Activated CD8-positive, alpha-beta memory T cell treated with anti-CD3 and anti-CD28 coated beads, Interleukin-2, amount 50 U/mL, for 1 hour (primary cell): ENCODE results near the gene THAP4.

Experiments
- DNase-seq: peaks from one replicate; pipeline ENCODE4 v3.0.0-alpha.2; 2020; ENCODE audit errors: extremely low read depth

Gene THAP4

GRCh38 chr2:241640165-241640795 lies 3.3 kb upstream of the THAP4 start:
- no peak for DNase-seq

DNA sequence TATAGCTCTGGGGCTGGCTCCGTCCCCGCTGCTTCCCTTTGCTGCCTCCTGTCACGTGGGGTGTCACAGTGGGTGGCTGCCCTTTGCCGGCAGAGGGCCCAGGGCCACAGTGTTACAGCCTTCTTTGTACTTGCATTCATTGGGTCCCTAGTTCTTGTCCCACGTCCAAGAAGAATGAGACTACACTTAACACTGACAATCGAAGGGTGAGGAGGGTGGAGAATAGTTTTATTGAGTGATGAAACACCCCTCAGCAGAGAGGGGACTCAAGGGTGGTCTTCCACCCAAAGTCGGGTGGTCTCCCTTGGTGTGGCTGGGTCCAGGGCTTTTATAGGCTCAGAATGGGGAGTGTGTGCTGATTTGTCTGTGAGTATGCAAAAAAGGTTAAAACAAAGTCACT lies 2.4 kb upstream of the THAP4 start:
- DNase-seq = no peak

DNA sequence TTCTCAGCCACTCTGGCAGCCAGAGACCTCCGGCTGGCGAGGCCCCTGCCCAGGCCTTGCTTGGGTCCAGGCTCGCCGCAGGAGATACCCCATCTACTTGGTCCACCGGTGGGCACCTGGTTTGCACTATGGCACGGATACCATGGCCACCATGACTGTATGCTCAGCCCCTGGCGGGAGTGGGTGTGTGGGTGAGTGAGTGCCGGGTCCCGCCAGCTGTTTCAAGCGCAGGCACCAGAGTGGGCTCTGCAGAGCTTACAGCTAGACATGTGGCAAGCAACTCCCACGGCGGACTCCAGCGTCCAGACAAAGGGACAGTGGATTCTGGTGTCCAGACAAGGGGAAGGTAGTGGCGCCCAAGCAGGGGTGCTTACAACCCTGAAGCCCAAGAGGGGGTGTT lies 2.0 kb upstream of the THAP4 start:
- no peak for DNase-seq

DNA sequence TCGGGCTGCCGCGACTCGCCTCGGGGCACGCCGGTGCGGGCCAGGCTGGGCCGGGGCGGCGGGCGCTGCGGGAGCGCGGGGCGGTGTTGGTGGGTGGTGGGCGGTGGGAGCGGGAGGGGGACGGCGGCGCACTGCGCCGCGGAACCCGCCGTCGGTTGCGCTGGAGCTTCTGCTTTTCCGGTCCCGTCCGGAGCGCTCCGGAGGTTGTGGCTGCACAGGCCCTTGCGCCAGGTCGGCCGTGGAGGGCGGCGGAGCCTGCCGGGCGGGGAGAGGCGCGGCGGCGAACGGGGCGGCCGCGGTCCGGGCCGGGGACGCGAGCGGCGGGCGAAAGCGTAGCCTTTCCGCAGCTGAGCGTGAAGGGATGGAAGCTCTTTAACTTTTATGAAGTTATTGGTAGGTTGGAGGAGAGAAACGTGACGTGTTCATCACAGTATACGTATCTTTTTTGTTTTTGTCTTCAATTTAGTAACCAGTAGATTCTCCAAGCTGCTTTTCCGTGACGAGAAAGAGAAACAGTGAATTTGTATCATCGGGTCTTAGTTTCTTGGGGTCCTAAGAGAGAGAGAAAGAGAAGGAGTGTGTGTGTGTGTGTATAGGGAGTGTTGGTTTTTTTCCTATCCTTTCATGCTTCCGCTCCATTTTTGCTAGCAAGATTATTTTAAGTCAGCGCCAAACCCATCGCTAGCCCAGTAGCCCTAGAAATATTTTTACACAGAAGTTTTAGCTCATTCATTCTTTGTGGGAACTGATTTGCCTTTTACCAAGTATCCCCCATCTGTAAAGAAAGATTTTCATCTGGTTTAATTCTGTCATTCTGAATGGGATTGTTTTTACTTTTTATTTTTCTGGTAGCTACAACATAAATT lies 1.1 kb upstream of the THAP4 start:
- DNase-seq = no peak

DNA sequence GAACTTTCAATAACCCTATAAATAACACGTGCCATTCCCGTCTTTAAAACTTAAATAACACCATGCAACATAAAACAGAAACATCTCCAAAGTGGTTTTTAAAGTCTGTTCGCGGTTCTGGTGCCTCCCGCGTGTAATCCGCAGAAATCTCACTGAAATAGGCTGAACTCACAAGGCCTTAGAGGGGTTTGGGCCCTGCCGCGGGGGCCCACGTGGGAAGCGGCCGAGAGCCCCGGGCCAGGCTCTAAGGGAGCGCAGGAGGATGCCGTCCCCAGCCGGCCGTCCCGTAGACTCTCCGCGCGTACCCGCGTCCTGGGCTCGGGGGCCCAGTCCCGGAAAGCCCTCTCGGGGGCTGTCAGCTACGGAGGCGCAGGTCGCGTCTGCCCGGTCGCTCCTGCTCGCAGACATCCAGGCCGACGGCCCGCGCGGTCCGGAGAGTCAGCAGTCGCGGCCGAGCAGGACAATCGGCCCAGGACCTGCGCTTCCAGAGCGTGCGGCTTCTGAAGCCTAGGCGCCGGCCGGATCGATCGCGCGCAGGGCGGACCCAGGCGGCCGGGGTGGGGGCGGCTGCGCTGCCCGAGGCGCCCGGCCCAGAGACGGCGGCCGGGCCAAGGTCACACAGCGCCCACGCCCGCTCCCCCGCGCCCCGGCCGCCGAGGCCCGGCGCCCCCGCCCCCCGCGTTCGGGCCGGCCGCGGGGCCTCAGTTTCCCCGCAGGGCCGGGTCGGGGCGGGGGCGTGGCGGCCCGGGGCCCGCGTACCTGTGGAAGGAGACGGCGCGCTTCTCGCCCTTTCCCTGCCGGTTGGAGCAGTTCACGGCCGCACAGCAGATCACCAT lies 558 bp downstream of the THAP4 start:
- DNase-seq = no peak

DNA sequence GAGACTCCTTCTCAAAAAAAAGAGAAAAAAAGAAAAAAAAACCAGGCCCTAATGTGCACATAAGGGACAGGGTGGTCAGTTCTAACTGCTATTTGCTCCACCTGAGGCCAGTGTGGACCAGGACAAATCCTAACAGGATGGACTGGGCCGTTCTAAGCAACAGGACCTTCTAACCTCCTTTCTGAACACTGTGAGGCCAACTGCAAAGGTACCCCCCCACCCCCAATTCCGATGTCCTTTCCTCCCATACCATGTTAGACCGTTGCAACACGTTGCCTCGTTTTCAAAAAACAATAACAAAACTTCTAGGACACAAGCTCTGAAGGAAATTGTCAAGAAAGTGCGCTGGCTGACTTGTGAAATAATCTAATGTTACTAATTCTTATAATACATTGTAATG lies 1.2 kb downstream of the THAP4 start:
- DNase-seq = no peak

DNA sequence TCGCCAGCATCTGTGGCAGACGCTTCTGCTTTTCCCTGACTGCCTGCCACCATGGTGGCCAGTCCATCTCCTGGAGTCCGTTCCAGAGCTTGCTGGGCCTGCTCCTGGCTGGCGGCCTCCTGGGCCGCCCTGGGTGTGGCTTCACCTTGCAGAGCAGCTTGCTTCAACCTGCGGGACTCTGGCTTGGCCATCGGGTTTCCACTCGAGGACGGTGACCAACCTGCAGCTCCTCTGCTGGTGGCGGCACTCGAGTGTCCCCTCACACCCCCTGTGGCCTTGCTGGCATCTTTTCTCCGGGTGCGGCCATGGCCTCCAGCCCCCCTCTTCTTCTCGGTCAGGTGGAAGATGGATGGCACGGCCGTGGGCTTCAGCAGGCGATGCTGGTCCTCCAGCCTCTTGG lies 3.4 kb downstream of the THAP4 start:
- no peak for DNase-seq

GRCh38 chr2:241632478-241633325 lies 4.3 kb downstream of the THAP4 start:
- no peak for DNase-seq

- DNase-seq = no peak
Measured at GRCh38 chr2:241629762-241630435, 7.1 kb downstream of the THAP4 start.

- DNase-seq = no peak
Measured at GRCh38 chr2:241627675-241628074, 9.3 kb downstream of the THAP4 start.

- DNase-seq = no peak
Measured at GRCh38 chr2:241620419-241620769, 16.6 kb downstream of the THAP4 start.

- DNase-seq = no peak
Measured at GRCh38 chr2:241619597-241620418, 17.1 kb downstream of the THAP4 start.

GRCh38 chr2:241618829-241619228 lies 18.1 kb downstream of the THAP4 start:
- no peak for DNase-seq

DNA sequence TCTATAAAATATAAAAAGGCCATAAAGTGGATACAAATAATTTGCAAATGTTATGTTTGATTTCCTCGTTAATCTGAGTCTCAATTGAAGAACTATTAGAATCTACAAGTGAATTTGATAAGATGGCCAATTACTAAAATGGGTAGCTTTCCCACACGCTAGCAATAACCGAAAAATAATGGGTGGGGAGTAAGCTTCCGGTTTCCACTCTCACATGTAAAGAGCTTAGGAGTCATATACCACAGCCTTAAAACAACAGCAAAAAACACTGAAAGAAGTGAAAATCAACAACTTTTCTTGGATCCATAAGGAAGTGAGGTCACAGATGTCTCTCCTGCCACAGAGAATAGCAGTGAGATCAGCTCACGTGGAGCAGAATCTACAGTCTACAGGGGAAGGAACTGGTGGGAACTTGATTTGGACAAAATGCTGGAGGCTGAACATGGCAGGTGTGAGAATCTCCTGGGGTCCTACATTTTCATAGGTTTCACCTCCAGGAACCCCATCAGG lies 18.6 kb downstream of the THAP4 start:
- no peak for DNase-seq

DNA sequence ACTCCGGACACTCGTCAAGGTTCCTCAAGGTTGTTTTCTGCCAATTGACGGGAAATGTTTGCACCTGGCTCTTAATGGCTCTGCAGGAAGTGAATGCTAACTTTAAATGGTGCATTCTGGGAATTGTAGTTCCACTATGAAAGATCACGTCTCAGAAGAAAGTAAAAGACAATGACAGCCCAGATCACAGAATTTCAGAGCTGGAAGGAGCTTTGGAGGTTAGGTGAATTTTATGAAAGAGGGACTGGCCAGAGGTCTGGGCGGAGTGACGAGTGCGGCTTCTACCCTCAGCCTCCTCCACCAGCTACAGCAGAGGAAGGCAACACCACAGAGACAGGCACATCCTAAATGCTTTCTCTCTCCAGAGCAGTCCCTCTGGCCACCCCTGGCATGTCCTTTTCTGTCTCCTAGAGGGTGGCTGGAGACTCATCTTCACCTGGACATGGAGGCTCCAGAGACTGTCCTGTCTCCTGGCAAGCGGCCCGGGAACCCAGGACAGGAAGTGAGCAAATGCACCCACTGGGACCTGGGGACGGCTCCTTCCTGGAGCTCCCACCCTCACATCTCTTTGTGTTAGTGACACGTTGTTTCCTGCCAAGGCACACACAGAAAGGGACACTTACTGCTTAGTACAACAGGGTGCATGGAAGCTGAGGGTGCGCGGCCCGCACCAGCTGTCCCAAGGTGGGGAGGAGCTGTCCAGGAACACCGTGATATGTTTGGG lies 19.4 kb downstream of the THAP4 start:
- DNase-seq = no peak

- DNase-seq = no peak
Measured at GRCh38 chr2:241616168-241617125, 20.5 kb downstream of the THAP4 start.

DNA sequence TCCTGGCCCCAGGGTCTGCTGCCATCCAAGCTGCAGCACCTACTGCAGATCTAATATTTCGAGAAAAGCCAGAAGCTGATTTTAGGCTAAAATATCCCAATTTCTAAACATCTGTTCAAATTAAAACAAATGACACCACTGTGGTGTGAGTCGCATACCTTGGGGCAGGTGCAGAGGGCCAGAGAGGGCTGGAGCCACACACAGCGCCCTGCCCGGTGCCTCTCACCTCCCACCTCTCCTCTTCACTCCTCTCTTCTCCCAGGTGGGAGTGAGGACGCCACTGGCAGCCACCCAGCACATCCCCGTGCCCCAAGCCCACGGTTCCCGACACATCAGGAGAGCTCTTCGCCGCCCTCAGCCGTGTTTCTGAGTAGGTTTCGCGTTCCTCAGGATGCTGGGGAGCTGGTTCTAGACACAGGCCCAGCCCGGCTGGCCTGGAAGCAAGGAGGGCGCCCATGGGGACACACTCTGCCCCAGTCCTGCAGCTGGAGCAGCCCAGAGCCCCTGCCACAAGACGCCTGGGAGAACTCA lies 21.4 kb downstream of the THAP4 start:
- no peak for DNase-seq

DNA sequence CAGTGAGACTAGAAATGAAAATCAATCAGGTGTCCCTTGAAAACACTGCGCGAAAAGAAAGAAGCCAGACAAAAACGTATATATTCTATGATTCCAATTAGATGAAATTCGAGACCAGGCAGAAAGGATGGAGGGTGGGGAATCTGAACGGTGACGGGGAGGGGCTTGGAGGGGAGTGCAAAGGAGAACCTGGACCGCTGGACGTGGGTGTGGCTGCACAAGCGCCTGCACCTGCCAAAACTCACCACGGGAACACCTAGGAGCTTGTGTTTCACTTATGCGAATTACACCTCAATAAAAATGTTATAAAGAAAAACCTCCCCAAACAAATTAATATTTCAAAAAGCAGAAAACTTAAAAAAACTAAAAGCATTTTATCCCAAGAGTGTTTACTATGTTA lies 21.9 kb downstream of the THAP4 start:
- DNase-seq = no peak
